Measurements from ENCODE around the gene KRT76. TPM values are rescaled to one million over a fixed set of nuclear protein-coding genes. Genes with fewer than 3 reads are reported as not detected.

KRT76 gene
- total RNA-seq, 1 donor from 2014 or later = not detected

- Mint-ChIP-seq H3K4me3 (ENCODE audit: low read depth) (no peak overlapping the region), H3K27me3 (ENCODE audit: low read depth) (peaks cover 6% of the 10 kb centered on the region), H3K36me3 (ENCODE audit: low read depth) (no peaks in the 10 kb centered on the region), H3K4me1 (ENCODE audit: low read depth) (no peaks in the 10 kb centered on the region), H3K9me3 (no peaks in the 10 kb centered on the region), H3K27ac (no peak overlapping the region)
- intact Hi-C loops (cut with micrococcal nuclease) = no loop called here
- no peak for DNase-seq (ENCODE audit: low spot score)
Measured at GRCh38 chr12:52809166-52809565, 32.0 kb upstream of the KRT76 start.

GRCh38 chr12:52808573-52809160 lies 31.5 kb upstream of the KRT76 start:
- DNase-seq (ENCODE audit: low spot score) = no peak
- Mint-ChIP-seq H3K9me3 (no peaks in the 10 kb centered on the region), H3K4me1 (ENCODE audit: low read depth) (no peaks in the 10 kb centered on the region), H3K27ac (no peak overlapping the region), H3K27me3 (ENCODE audit: low read depth) (peaks cover 6% of the 10 kb centered on the region), H3K36me3 (ENCODE audit: low read depth) (no peaks in the 10 kb centered on the region), H3K4me3 (ENCODE audit: low read depth) (no peak overlapping the region)
- intact Hi-C loops (cut with micrococcal nuclease) = no loop called here

- Mint-ChIP-seq H3K27me3 (ENCODE audit: low read depth) (peaks cover 6% of the 10 kb centered on the region), H3K9me3 (no peaks in the 10 kb centered on the region), H3K36me3 (ENCODE audit: low read depth) (no peaks in the 10 kb centered on the region), H3K4me3 (ENCODE audit: low read depth) (no peak overlapping the region), H3K27ac (no peak overlapping the region), H3K4me1 (ENCODE audit: low read depth) (no peaks in the 10 kb centered on the region)
- no peak for DNase-seq (ENCODE audit: low spot score)
- intact Hi-C loops (cut with micrococcal nuclease) = no loop called here
Measured at GRCh38 chr12:52807544-52808470, 30.7 kb upstream of the KRT76 start.

- H3K36me3 Mint-ChIP-seq (ENCODE audit: low read depth) = no peaks in the 10 kb centered on the region
- H3K4me3 Mint-ChIP-seq (ENCODE audit: low read depth) = no peak overlapping the region
- no peaks in the 10 kb centered on the region for H3K9me3 Mint-ChIP-seq
- intact Hi-C loops (cut with micrococcal nuclease) = no loop called here
- H3K27me3 Mint-ChIP-seq (ENCODE audit: low read depth) = peaks cover 6% of the 10 kb centered on the region
- H3K27ac Mint-ChIP-seq = no peak overlapping the region
- no peaks in the 10 kb centered on the region for H3K4me1 Mint-ChIP-seq (ENCODE audit: low read depth)
- DNase-seq (ENCODE audit: low spot score) = no peak
Measured at GRCh38 chr12:52806821-52807543, 29.8 kb upstream of the KRT76 start.

GRCh38 chr12:52806169-52806811 lies 29.1 kb upstream of the KRT76 start:
- no peak overlapping the region for H3K27ac Mint-ChIP-seq
- H3K4me3 Mint-ChIP-seq (ENCODE audit: low read depth) = no peak overlapping the region
- H3K9me3 Mint-ChIP-seq = no peaks in the 10 kb centered on the region
- H3K27me3 Mint-ChIP-seq (ENCODE audit: low read depth) = peaks cover 6% of the 10 kb centered on the region
- no peaks in the 10 kb centered on the region for H3K4me1 Mint-ChIP-seq (ENCODE audit: low read depth)
- intact Hi-C loops (cut with micrococcal nuclease) = no loop called here
- DNase-seq (ENCODE audit: low spot score) = no peak
- H3K36me3 Mint-ChIP-seq (ENCODE audit: low read depth) = no peaks in the 10 kb centered on the region

DNA sequence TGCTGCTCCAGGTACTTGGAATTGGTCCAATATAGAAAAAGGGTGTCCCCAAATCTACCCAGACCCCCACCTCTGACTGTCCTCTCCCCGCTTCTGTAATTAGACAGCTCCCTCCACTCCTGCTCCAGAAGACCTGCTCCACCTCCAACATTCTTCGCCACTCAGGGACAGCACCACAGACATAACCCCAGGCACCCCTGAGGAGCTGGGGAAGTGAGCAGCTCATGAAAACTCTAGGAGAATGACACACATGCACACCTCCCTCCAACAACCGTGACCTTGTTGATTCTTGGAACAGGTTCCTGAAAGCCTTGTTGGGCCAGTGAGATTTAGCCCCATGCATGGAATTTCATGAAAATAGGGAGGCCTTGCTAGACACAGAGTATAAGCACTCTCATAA lies 28.6 kb upstream of the KRT76 start:
- Mint-ChIP-seq H3K9me3 (no peaks in the 10 kb centered on the region), H3K4me3 (ENCODE audit: low read depth) (no peak overlapping the region), H3K36me3 (ENCODE audit: low read depth) (no peaks in the 10 kb centered on the region), H3K4me1 (ENCODE audit: low read depth) (no peaks in the 10 kb centered on the region), H3K27me3 (ENCODE audit: low read depth) (peaks cover 6% of the 10 kb centered on the region), H3K27ac (no peak overlapping the region)
- intact Hi-C loops (cut with micrococcal nuclease) = no loop called here
- no peak for DNase-seq (ENCODE audit: low spot score)

DNA sequence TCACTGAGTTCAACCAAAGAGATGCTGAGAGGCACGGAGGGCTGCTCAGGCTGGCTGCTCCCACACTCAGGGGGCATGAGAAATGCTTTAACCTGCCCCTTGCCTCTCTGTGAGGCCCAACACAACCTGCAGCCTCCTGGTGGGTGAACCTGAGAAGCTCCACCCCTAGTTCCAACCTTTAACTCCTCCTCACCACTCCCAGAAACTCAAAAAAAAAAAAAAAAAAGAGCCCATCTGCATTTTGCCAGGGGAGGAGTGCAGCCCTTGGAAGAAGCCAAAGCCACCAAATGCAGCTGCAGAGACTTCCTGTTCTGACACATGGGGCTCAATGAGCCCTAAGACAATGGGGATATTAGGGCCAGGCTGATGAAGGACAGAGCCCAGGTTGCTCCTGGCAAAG lies 27.9 kb upstream of the KRT76 start:
- Mint-ChIP-seq H3K27me3 (ENCODE audit: low read depth) (peaks cover 6% of the 10 kb centered on the region), H3K27ac (no peak overlapping the region), H3K4me3 (ENCODE audit: low read depth) (no peak overlapping the region), H3K36me3 (ENCODE audit: low read depth) (no peaks in the 10 kb centered on the region), H3K9me3 (no peaks in the 10 kb centered on the region), H3K4me1 (ENCODE audit: low read depth) (no peaks in the 10 kb centered on the region)
- no peak for DNase-seq (ENCODE audit: low spot score)
- intact Hi-C loops (cut with micrococcal nuclease) = no loop called here

- no peak overlapping the region for H3K4me3 Mint-ChIP-seq (ENCODE audit: low read depth)
- no peaks in the 10 kb centered on the region for H3K36me3 Mint-ChIP-seq (ENCODE audit: low read depth)
- no peak for DNase-seq (ENCODE audit: low spot score)
- H3K27me3 Mint-ChIP-seq (ENCODE audit: low read depth) = peaks cover 4% of the 10 kb centered on the region
- H3K9me3 Mint-ChIP-seq = no peaks in the 10 kb centered on the region
- H3K4me1 Mint-ChIP-seq (ENCODE audit: low read depth) = no peaks in the 10 kb centered on the region
- intact Hi-C loops (cut with micrococcal nuclease) = no loop called here
- H3K27ac Mint-ChIP-seq = no peak overlapping the region
Measured at GRCh38 chr12:52802442-52802841, 25.3 kb upstream of the KRT76 start.

DNA sequence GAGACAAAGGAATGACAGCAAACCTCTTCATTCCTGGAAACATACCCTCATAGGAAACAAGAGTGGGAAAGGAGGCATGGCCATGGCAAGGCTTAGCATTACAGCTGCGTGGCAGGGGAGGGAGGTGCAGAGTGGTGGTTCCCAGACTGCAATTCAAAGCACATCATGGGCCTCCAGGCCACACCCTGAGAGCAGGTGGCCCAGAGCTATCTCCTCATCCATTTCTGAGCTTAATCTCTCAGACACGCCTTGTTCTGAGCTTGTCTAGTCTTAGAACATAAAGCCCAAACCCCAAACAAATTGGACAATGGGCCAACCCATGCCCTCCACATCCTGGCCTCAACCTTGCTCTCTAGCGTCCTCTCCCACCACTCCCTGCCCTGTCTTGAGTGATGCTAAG lies 24.6 kb upstream of the KRT76 start:
- H3K4me3 Mint-ChIP-seq (ENCODE audit: low read depth) = no peak overlapping the region
- no peaks in the 10 kb centered on the region for H3K4me1 Mint-ChIP-seq (ENCODE audit: low read depth)
- H3K9me3 Mint-ChIP-seq = no peaks in the 10 kb centered on the region
- peaks cover 4% of the 10 kb centered on the region for H3K27me3 Mint-ChIP-seq (ENCODE audit: low read depth)
- DNase-seq (ENCODE audit: low spot score) = no peak
- H3K36me3 Mint-ChIP-seq (ENCODE audit: low read depth) = no peaks in the 10 kb centered on the region
- no peak overlapping the region for H3K27ac Mint-ChIP-seq
- intact Hi-C loops (cut with micrococcal nuclease) = no loop called here

DNA sequence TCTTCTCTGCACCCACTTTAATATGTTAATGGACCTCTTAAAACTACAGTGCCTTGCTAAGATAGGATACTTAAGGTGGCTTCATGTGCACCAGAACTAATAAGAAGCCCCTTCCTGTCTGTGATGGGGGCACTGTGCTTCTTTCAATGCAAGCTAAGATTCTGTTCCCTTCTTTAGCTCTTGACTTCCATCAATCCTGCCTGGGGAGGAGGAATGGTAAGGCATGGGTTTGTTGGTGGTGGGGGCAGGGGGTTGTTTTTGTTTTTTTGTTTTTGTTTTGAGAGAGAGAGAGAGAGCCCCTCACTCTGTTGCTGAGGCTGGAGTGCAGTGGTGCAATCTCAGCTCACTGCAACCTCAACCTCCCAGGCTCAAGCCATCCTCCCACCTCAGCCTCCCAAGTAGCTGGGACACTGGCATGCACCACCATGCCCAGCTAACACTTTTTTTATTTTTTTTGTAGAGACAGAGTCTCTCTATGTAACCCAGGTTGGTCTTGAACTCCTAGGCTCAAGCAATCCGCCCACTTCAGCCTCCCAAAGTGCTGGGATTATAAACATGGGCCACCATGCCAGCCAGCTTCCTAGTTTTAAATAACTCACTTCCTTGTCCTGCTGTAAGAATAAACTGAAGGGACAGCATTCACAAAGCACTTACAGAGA lies 23.2 kb upstream of the KRT76 start:
- intact Hi-C loops (cut with micrococcal nuclease) = no loop called here
- H3K27ac Mint-ChIP-seq = no peak overlapping the region
- H3K4me3 Mint-ChIP-seq (ENCODE audit: low read depth) = no peak overlapping the region
- H3K36me3 Mint-ChIP-seq (ENCODE audit: low read depth) = no peaks in the 10 kb centered on the region
- no peaks in the 10 kb centered on the region for H3K4me1 Mint-ChIP-seq (ENCODE audit: low read depth)
- no peaks in the 10 kb centered on the region for H3K9me3 Mint-ChIP-seq
- DNase-seq (ENCODE audit: low spot score) = no peak
- H3K27me3 Mint-ChIP-seq (ENCODE audit: low read depth) = no peaks in the 10 kb centered on the region

GRCh38 chr12:52799505-52800211 lies 22.5 kb upstream of the KRT76 start:
- H3K36me3 Mint-ChIP-seq (ENCODE audit: low read depth) = no peaks in the 10 kb centered on the region
- no peaks in the 10 kb centered on the region for H3K9me3 Mint-ChIP-seq
- no peak for DNase-seq (ENCODE audit: low spot score)
- intact Hi-C loops (cut with micrococcal nuclease) = no loop called here
- peaks cover 3% of the 10 kb centered on the region for H3K4me1 Mint-ChIP-seq (ENCODE audit: low read depth)
- H3K27ac Mint-ChIP-seq = no peak overlapping the region
- H3K27me3 Mint-ChIP-seq (ENCODE audit: low read depth) = no peaks in the 10 kb centered on the region
- H3K4me3 Mint-ChIP-seq (ENCODE audit: low read depth) = no peak overlapping the region
